ENCODE data around the gene ZNF638.
"Not testable (repeated sequence)": the region's sequence is repeated elsewhere in the genome, so short reads cannot be mapped to it uniquely, and the experiment has no call there.

ZNF638 gene

GRCh38 chr2:71331581-71332434 is at the start of gene ZNF638:
Gene ZNF638 (plus strand): TSS chr2:71331782. CDS start chr2:71348955, 17,173 bp downstream.
- DNase-seq (ENCODE audit: low read depth): peak; percentile 69

- no peak for DNase-seq (ENCODE audit: low read depth)
Observed at GRCh38 chr2:71281950-71282349, 49.6 kb upstream of the ZNF638 start.

GRCh38 chr2:71282493-71282892 is 49.1 kb upstream of the ZNF638 start:
- no peak for DNase-seq (ENCODE audit: low read depth)

- DNase-seq (ENCODE audit: low read depth): no peak
Observed at GRCh38 chr2:71283131-71283530, 48.5 kb upstream of the ZNF638 start.

- DNase-seq (ENCODE audit: low read depth): no peak
Observed at GRCh38 chr2:71285706-71286105, 45.9 kb upstream of the ZNF638 start.

GRCh38 chr2:71291398-71291797 is 40.2 kb upstream of the ZNF638 start:
- no peak for DNase-seq (ENCODE audit: low read depth)

GRCh38 chr2:71292159-71292558 is 39.4 kb upstream of the ZNF638 start:
- no peak for DNase-seq (ENCODE audit: low read depth)

GRCh38 chr2:71298914-71299313 is 32.7 kb upstream of the ZNF638 start:
- no peak for DNase-seq (ENCODE audit: low read depth)

- peak; percentile 18 for DNase-seq (ENCODE audit: low read depth)
Observed at GRCh38 chr2:71299507-71299906, 32.1 kb upstream of the ZNF638 start.

- DNase-seq (ENCODE audit: low read depth): no peak
Observed at GRCh38 chr2:71303849-71304248, 27.7 kb upstream of the ZNF638 start.

- peak; percentile 84 for DNase-seq (ENCODE audit: low read depth)
Observed at GRCh38 chr2:71306762-71307161, 24.8 kb upstream of the ZNF638 start.

GRCh38 chr2:71313016-71313766 is 18.4 kb upstream of the ZNF638 start:
- no peak for DNase-seq (ENCODE audit: low read depth)

- no peak for DNase-seq (ENCODE audit: low read depth)
Observed at GRCh38 chr2:71317060-71317459, 14.5 kb upstream of the ZNF638 start.

- DNase-seq (ENCODE audit: low read depth): not testable (repeated sequence)
Observed at GRCh38 chr2:71317900-71318299, 13.7 kb upstream of the ZNF638 start.

- no peak for DNase-seq (ENCODE audit: low read depth)
Observed at GRCh38 chr2:71323386-71323785, 8.2 kb upstream of the ZNF638 start.

GRCh38 chr2:71326968-71327367 is 4.6 kb upstream of the ZNF638 start:
- DNase-seq (ENCODE audit: low read depth): no peak

- no peak for DNase-seq (ENCODE audit: low read depth)
Observed at GRCh38 chr2:71327916-71328315, 3.7 kb upstream of the ZNF638 start.

GRCh38 chr2:71330155-71330554 is 1.4 kb upstream of the ZNF638 start:
- DNase-seq (ENCODE audit: low read depth): no peak

- DNase-seq (ENCODE audit: low read depth): no peak
Observed at GRCh38 chr2:71330585-71331330, 824 bp upstream of the ZNF638 start.

- DNase-seq (ENCODE audit: low read depth): not testable (repeated sequence)
Observed at GRCh38 chr2:71331331-71331580, 326 bp upstream of the ZNF638 start.

- DNase-seq (ENCODE audit: low read depth): no peak
Observed at GRCh38 chr2:71332435-71332796, 834 bp downstream of the ZNF638 start.

- DNase-seq (ENCODE audit: low read depth): no peak
Observed at GRCh38 chr2:71333619-71334018, 2.0 kb downstream of the ZNF638 start.

GRCh38 chr2:71336384-71336783 is 4.8 kb downstream of the ZNF638 start:
- no peak for DNase-seq (ENCODE audit: low read depth)
